Keratinocyte (primary cell): ENCODE results near the gene SLC25A36. TPM values are rescaled to one million over a fixed set of nuclear protein-coding genes. Genes with fewer than 3 reads are reported as not detected.

Experiments
- DNase-seq: peaks from one replicate; pipeline ENCODE4 v3.0.0-alpha.2; 2011; ENCODE audit warnings: low read depth, missing footprints, low spot score
- FAIRE-seq: peaks from 2 replicates; lab custom pipeline; 2011; peaks lifted over from hg19 to GRCh38; lab: Jason Lieb, UNC
- H2AFZ ChIP-seq: 2 replicates; pipeline ENCODE4 v1.6.0; 2012; ENCODE audit warnings: low read length, control low read depth, inconsistent platforms; ENCODE audit not compliant: control insufficient read depth
- H3K27ac ChIP-seq: 2 replicates; pipeline ENCODE4 v1.5.1; 2011; ENCODE audit warnings: low read length; ENCODE audit not compliant: control insufficient read depth, insufficient read depth
- H3K27me3 ChIP-seq: 3 replicates; pipeline ENCODE4 v1.6.0; 2011; ENCODE audit warnings: low read length; ENCODE audit not compliant: control insufficient read depth, insufficient read depth; ENCODE audit errors: extremely low read depth
- H3K36me3 ChIP-seq, 2 experiments: 2 replicates in 1 of 2; 3 replicates in 1 of 2; pipeline ENCODE4 v1.5.1; 2011; ENCODE audit warnings: low read length in 2 of 2, mild to moderate bottlenecking in 1 of 2; ENCODE audit not compliant: control insufficient read depth in 2 of 2, insufficient read depth in 2 of 2; ENCODE audit errors: extremely low read depth in 1 of 2
- H3K4me1 ChIP-seq: 3 replicates; pipeline ENCODE4 v1.5.1; 2011; ENCODE audit warnings: low read length; ENCODE audit not compliant: control insufficient read depth, insufficient read depth; ENCODE audit errors: extremely low read depth
- H3K4me2 ChIP-seq: 3 replicates; pipeline ENCODE4 v1.6.0; 2011; ENCODE audit warnings: low read depth, low read length; ENCODE audit not compliant: control insufficient read depth, insufficient read depth; ENCODE audit errors: extremely low read depth
- H3K4me3 ChIP-seq, 3 experiments: fragments of 200-600 bp in 1 of 3; sonication (generic) in 1 of 3; 2 replicates in 2 of 3; 3 replicates in 1 of 3; pipeline ENCODE4 v1.5.1; 2011 to 2016; ENCODE audit warnings: low read length in 3 of 3, mild to moderate bottlenecking in 3 of 3, control low read depth in 2 of 3, inconsistent platforms in 1 of 3, low read depth in 1 of 3, mixed read lengths in 1 of 3, mixed run types in 1 of 3, moderate library complexity in 1 of 3; ENCODE audit not compliant: control insufficient read depth in 2 of 3, insufficient read depth in 2 of 3; ENCODE audit errors: extremely low read depth in 1 of 3
- H3K79me2 ChIP-seq: 2 replicates; pipeline ENCODE4 v1.6.0; 2012; ENCODE audit warnings: low read length; ENCODE audit not compliant: control insufficient read depth, insufficient read depth
- H3K9ac ChIP-seq: 3 replicates; pipeline ENCODE4 v1.6.0; 2011; ENCODE audit warnings: low read length; ENCODE audit not compliant: control insufficient read depth, insufficient read depth; ENCODE audit errors: extremely low read depth
- H3K9me1 ChIP-seq: 3 replicates; pipeline ENCODE4 v1.6.0; 2011; ENCODE audit warnings: low read length; ENCODE audit not compliant: control insufficient read depth, insufficient read depth; ENCODE audit errors: extremely low read depth
- H3K9me3 ChIP-seq: 2 replicates; pipeline ENCODE4 v1.5.1; 2012; ENCODE audit warnings: low read depth, low read length; ENCODE audit not compliant: control insufficient read depth
- H4K20me1 ChIP-seq: 3 replicates; pipeline ENCODE4 v1.6.0; 2011; ENCODE audit warnings: low read length; ENCODE audit not compliant: control insufficient read depth, insufficient read depth; ENCODE audit errors: extremely low read depth
- CTCF ChIP-seq, 3 experiments: IDR thresholded peaks in 1 of 3; conservative IDR thresholded peaks in 1 of 3; optimal IDR thresholded peaks in 1 of 3; 2 replicates in 2 of 3; 3 replicates in 1 of 3; pipeline versions ENCODE3 to v1.5.1; 2011; ENCODE audit warnings: low read length in 3 of 3, mild to moderate bottlenecking in 3 of 3, moderate library complexity in 2 of 3, control low read depth in 1 of 3, inconsistent platforms in 1 of 3; ENCODE audit not compliant: insufficient read depth in 2 of 3; ENCODE audit errors: extremely low read depth in 1 of 3
- EZH2 ChIP-seq: IDR thresholded peaks from one replicate; pipeline ENCODE4 v1.6.1; 2012; ENCODE audit warnings: inconsistent platforms, mild to moderate bottlenecking, low read length, moderate library complexity
- dilution Hi-C: fragments of 300-500 bp; cut with MboI; formaldehyde crosslinking; loops from one replicate; pipeline ENCODE4 v1.7.0; 2020; ENCODE audit warnings: low sequenced_read_pairs; ENCODE audit not compliant: extremely low pct_ligation_motif_present
- polyA plus RNA-seq, 5 experiments: library from polyadenylated mRNA; depleted of rRNA in 3 of 5; stranded (reverse) in 3 of 5; stranded (forward) in 1 of 5; unstranded in 1 of 5; fragments of >200 nt; gene quantifications; 1 replicate in 1 of 5; 2 replicates in 3 of 5; 3 replicates in 1 of 5; pipeline versions ENCODE4 v1.2.1 to v1.2.3, GENCODE V29; 2011 to 2012; ENCODE audit warnings: missing spikeins in 2 of 5, low read depth in 1 of 5, low replicate concordance in 1 of 5

Gene SLC25A36
- polyA plus RNA-seq, 1 donor (not counting 4 experiments of a cell fraction or from before 2014, with no cell fraction given), result 69.2 TPM

GRCh38 chr3:140910860-140911259, 30.8 kb upstream of the SLC25A36 start:
- DNase-seq (no peak), FAIRE-seq (no peak)
- TF ChIP-seq EZH2, result no peak
- no peaks in the 10 kb centered on the region for H3K36me3 ChIP-seq
- H3K79me2 ChIP-seq, result no peaks in the 10 kb centered on the region
- H3K27ac ChIP-seq, result no peak overlapping the region
- no peaks in the 10 kb centered on the region for H3K9me1 ChIP-seq
- peaks cover 3% of the 10 kb centered on the region for H3K27me3 ChIP-seq
- no peak overlapping the region for H3K4me3 ChIP-seq
- H2AFZ ChIP-seq, result no peak overlapping the region
- H4K20me1 ChIP-seq, result no peaks in the 10 kb centered on the region
- no peaks in the 10 kb centered on the region for H3K9me3 ChIP-seq
- H3K9ac ChIP-seq, result no peak overlapping the region
- no peak overlapping the region for H3K4me2 ChIP-seq
- no peaks in the 10 kb centered on the region for H3K4me1 ChIP-seq
- dilution Hi-C loops, result no loop called here

GRCh38 chr3:140911822-140912221, 29.8 kb upstream of the SLC25A36 start:
- dilution Hi-C loops, result no loop called here
- no peak overlapping the region for H3K4me2 ChIP-seq
- H3K79me2 ChIP-seq, result no peaks in the 10 kb centered on the region
- H3K36me3 ChIP-seq, result no peaks in the 10 kb centered on the region
- H3K9me1 ChIP-seq, result no peaks in the 10 kb centered on the region
- no peaks in the 10 kb centered on the region for H3K4me1 ChIP-seq
- peaks cover 4% of the 10 kb centered on the region for H3K27me3 ChIP-seq
- DNase-seq (no peak), FAIRE-seq (no peak)
- TF ChIP-seq EZH2, result no peak
- TF ChIP-seq CTCF (optimal IDR thresholded peaks at IDR 0.05 in 1 of 3, IDR thresholded peaks at IDR 0.05 in 1 of 3, conservative IDR thresholded peaks at IDR 0.05 in 1 of 3; ENCODE audit: extremely low read depth in 1 of 3, insufficient read depth in 2 of 3, low read length in 3 of 3), result no peak
- H4K20me1 ChIP-seq, result no peaks in the 10 kb centered on the region
- no peak overlapping the region for H3K4me3 ChIP-seq
- H3K9me3 ChIP-seq, result no peaks in the 10 kb centered on the region
- H2AFZ ChIP-seq, result no peak overlapping the region
- H3K9ac ChIP-seq, result no peak overlapping the region
- H3K27ac ChIP-seq, result no peak overlapping the region

GRCh38 chr3:140913728-140914127, 27.9 kb upstream of the SLC25A36 start:
- Histone ChIP-seq H3K4me1 (no peaks in the 10 kb centered on the region), H3K27ac (no peak overlapping the region), H3K9me3 (no peaks in the 10 kb centered on the region), H3K9ac (no peak overlapping the region), H3K4me3 (no peak overlapping the region), H3K27me3 (peaks cover 12% of the 10 kb centered on the region), H3K79me2 (no peaks in the 10 kb centered on the region), H3K36me3 (no peaks in the 10 kb centered on the region), H3K4me2 (no peak overlapping the region), H2AFZ (no peak overlapping the region), H4K20me1 (no peaks in the 10 kb centered on the region), H3K9me1 (no peaks in the 10 kb centered on the region)
- dilution Hi-C loops, result no loop called here
- TF ChIP-seq CTCF (optimal IDR thresholded peaks at IDR 0.05 in 1 of 3, IDR thresholded peaks at IDR 0.05 in 1 of 3, conservative IDR thresholded peaks at IDR 0.05 in 1 of 3; ENCODE audit: extremely low read depth in 1 of 3, insufficient read depth in 2 of 3, low read length in 3 of 3) (no peak), EZH2 (no peak)
- DNase-seq (no peak), FAIRE-seq (no peak)
